HEK293 (cell line): Measurements from ENCODE around the gene TM6SF1.

Experiments
- CTCF ChIA-PET: fragments of 350-600 bp; formaldehyde crosslinking; extraction: SDS; loops from one replicate; lab custom pipeline; 2021; ENCODE audit warnings: antibody characterized with exemption; lab: Yijun Ruan, JAX
- POLR2A ChIA-PET: fragments of 300-600 bp; formaldehyde crosslinking; extraction: SDS; loops from one replicate; lab custom pipeline; 2020; ENCODE audit warnings: antibody characterized with exemption, inconsistent platforms; lab: Yijun Ruan, JAX
- H3K27ac ChIP-seq: fragments of 200-500 bp; sonication (Bioruptor generic); 2 replicates; pipeline ENCODE4 v1.5.1; 2014; ENCODE audit warnings: low read depth, low read length, control low read depth, inconsistent platforms; ENCODE audit errors: extremely low read depth
- H3K36me3 ChIP-seq, 2 experiments: fragments of 200-500 bp in 1 of 2; sonication (Bioruptor generic) in 1 of 2; 1 replicate in 1 of 2; 2 replicates in 1 of 2; pipeline ENCODE4 v1.5.1; 2014 to 2017; ENCODE audit warnings: inconsistent platforms in 2 of 2, low read length in 2 of 2; ENCODE audit not compliant: control insufficient read depth in 2 of 2, insufficient read depth in 1 of 2
- H3K4me1 ChIP-seq: fragments of 200-500 bp; sonication (Bioruptor generic); 2 replicates; pipeline ENCODE4 v1.5.1; 2014; ENCODE audit warnings: mild to moderate bottlenecking, low read length, inconsistent platforms; ENCODE audit not compliant: control insufficient read depth, insufficient read depth
- H3K4me3 ChIP-seq: 2 replicates; pipeline ENCODE4 v1.5.1; 2011; ENCODE audit warnings: low read depth, mild to moderate bottlenecking, control low read depth, low read length, moderate library complexity
- H3K9me3 ChIP-seq: fragments of 200-500 bp; sonication (Bioruptor generic); 2 replicates; pipeline ENCODE4 v1.5.1; 2014; ENCODE audit warnings: low read depth, low read length, inconsistent platforms; ENCODE audit not compliant: control insufficient read depth, insufficient read depth
- BCL11A ChIP-seq: fragments of 450-650 bp; formaldehyde crosslinking; IDR thresholded peaks from 2 replicates; pipeline ENCODE4 v1.5.1; 2016; ENCODE audit warnings: low read depth, missing biosample characterization, missing genetic modification characterization
- GLIS1 ChIP-seq: fragments of 450-650 bp; formaldehyde crosslinking; IDR thresholded peaks from 2 replicates; pipeline ENCODE4 v1.5.1; 2016; ENCODE audit warnings: missing biosample characterization, missing genetic modification characterization
- SCRT2 ChIP-seq: fragments of 450-650 bp; formaldehyde crosslinking; IDR thresholded peaks from 2 replicates; pipeline ENCODE4 v1.5.1; 2016; ENCODE audit warnings: missing biosample characterization, missing genetic modification characterization
- SP3 ChIP-seq: fragments of 450-650 bp; formaldehyde crosslinking; IDR thresholded peaks from 2 replicates; pipeline ENCODE4 v1.5.1; 2016; ENCODE audit warnings: missing biosample characterization, missing genetic modification characterization
- SP7 ChIP-seq: fragments of 450-650 bp; formaldehyde crosslinking; IDR thresholded peaks from 2 replicates; pipeline ENCODE4 v1.5.1; 2016; ENCODE audit warnings: missing biosample characterization, missing genetic modification characterization
- TCF7L2 ChIP-seq: IDR thresholded peaks from 2 replicates; pipeline ENCODE4 v1.6.1; 2011; ENCODE audit warnings: low read depth, mild to moderate bottlenecking, inconsistent platforms, low read length, moderate library complexity, borderline replicate concordance
- ZBTB21 ChIP-seq: fragments of 450-650 bp; formaldehyde crosslinking; IDR thresholded peaks from 2 replicates; pipeline ENCODE4 v1.5.1; 2017; ENCODE audit warnings: missing biosample characterization, missing genetic modification characterization
- ZFHX2 ChIP-seq: fragments of 450-650 bp; formaldehyde crosslinking; conservative IDR thresholded peaks from 2 replicates; pipeline ENCODE4 v1.5.1; 2016; ENCODE audit warnings: missing biosample characterization, missing genetic modification characterization
- ZNF138 ChIP-seq: fragments of 450-650 bp; formaldehyde crosslinking; IDR thresholded peaks from 2 replicates; pipeline ENCODE4 v1.5.1; 2016; ENCODE audit warnings: missing biosample characterization, missing genetic modification characterization, borderline replicate concordance
- ZNF169 ChIP-seq: fragments of 450-650 bp; formaldehyde crosslinking; IDR thresholded peaks from 2 replicates; pipeline ENCODE4 v1.5.1; 2016; ENCODE audit warnings: missing biosample characterization, missing genetic modification characterization
- ZNF184 ChIP-seq: fragments of 450-650 bp; IDR thresholded peaks from 2 replicates; pipeline ENCODE4 v1.5.1; 2018; ENCODE audit warnings: missing biosample characterization, mild to moderate bottlenecking, missing genetic modification characterization
- ZNF416 ChIP-seq: fragments of 450-650 bp; formaldehyde crosslinking; IDR thresholded peaks from 2 replicates; pipeline ENCODE4 v1.5.1; 2016; ENCODE audit warnings: missing biosample characterization, missing genetic modification characterization
- ZNF433 ChIP-seq: fragments of 450-650 bp; formaldehyde crosslinking; IDR thresholded peaks from 2 replicates; pipeline ENCODE4 v1.5.1; 2016; ENCODE audit warnings: missing biosample characterization, missing genetic modification characterization, low read depth
- ZNF530 ChIP-seq: fragments of 450-650 bp; formaldehyde crosslinking; IDR thresholded peaks from 2 replicates; pipeline ENCODE4 v1.5.1; 2016; ENCODE audit warnings: low read depth, missing biosample characterization, missing genetic modification characterization
- ZNF544 ChIP-seq: fragments of 450-650 bp; formaldehyde crosslinking; IDR thresholded peaks from 2 replicates; pipeline ENCODE4 v1.5.0; 2017; ENCODE audit warnings: missing biosample characterization, missing genetic modification characterization
- ZNF600 ChIP-seq: fragments of 450-650 bp; formaldehyde crosslinking; IDR thresholded peaks from 2 replicates; pipeline ENCODE4 v1.5.1; 2016; ENCODE audit warnings: missing biosample characterization, missing genetic modification characterization
- ZNF626 ChIP-seq: fragments of 450-650 bp; sonication (Bioruptor Pico); formaldehyde crosslinking; IDR thresholded peaks from 2 replicates; pipeline ENCODE4 v1.5.1; 2018; ENCODE audit warnings: missing biosample characterization, missing genetic modification characterization, inconsistent platforms
- ZNF660 ChIP-seq: fragments of 450-650 bp; IDR thresholded peaks from 2 replicates; pipeline ENCODE4 v1.5.1; 2018; ENCODE audit warnings: missing biosample characterization, mild to moderate bottlenecking, missing genetic modification characterization
- ZNF670 ChIP-seq: fragments of 450-650 bp; formaldehyde crosslinking; IDR thresholded peaks from 2 replicates; pipeline ENCODE4 v1.5.1; 2016; ENCODE audit warnings: missing biosample characterization, missing genetic modification characterization, low read depth
- ZNF707 ChIP-seq: fragments of 450-650 bp; formaldehyde crosslinking; IDR thresholded peaks from 2 replicates; pipeline ENCODE4 v1.5.1; 2016; ENCODE audit warnings: missing biosample characterization, missing genetic modification characterization
- TF ChIP-seq, protein P1 (sequence below): fragments of 450-650 bp; formaldehyde crosslinking; IDR thresholded peaks from 2 replicates; pipeline ENCODE4 v1.5.1; 2016; ENCODE audit warnings: missing biosample characterization, missing genetic modification characterization
- TF ChIP-seq, protein P2 (sequence below): fragments of 450-650 bp; formaldehyde crosslinking; IDR thresholded peaks from 2 replicates; pipeline ENCODE4 v1.5.1; 2016; ENCODE audit warnings: missing biosample characterization, missing genetic modification characterization
- TF ChIP-seq, protein P3 (sequence below): fragments of 450-650 bp; formaldehyde crosslinking; IDR thresholded peaks from 2 replicates; pipeline ENCODE4; 2016; ENCODE audit warnings: missing biosample characterization, missing genetic modification characterization

The TM6SF1 gene

DNA sequence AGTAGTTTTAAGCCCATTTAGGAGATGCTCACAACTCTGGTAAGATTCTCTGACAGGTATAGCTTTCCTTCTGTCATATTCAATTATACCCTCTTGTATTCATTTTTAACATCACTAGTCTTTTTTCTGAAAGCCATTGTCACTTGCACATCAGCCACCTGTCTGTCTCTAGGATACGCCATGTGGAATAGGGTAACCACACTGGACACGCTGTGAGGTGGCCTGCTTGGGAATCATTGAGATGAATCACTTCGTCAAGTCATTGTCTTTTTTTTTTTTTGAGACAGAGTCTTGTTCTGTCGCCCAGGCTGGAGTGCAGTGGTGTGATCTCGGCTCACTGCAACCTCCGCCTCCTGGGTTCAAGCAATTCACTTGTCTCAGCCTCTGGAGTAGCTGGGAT is 7.4 kb downstream of the TM6SF1 start (continued):
- TF ChIP-seq ZNF600 (tag by site-specific recombination), result no peak
- TF ChIP-seq ZNF169 (tag by site-specific recombination), result no peak
- TF ChIP-seq ZNF138 (tag by site-specific recombination), result no peak
- TF ChIP-seq ZNF544 (tag by site-specific recombination), result no peak

DNA sequence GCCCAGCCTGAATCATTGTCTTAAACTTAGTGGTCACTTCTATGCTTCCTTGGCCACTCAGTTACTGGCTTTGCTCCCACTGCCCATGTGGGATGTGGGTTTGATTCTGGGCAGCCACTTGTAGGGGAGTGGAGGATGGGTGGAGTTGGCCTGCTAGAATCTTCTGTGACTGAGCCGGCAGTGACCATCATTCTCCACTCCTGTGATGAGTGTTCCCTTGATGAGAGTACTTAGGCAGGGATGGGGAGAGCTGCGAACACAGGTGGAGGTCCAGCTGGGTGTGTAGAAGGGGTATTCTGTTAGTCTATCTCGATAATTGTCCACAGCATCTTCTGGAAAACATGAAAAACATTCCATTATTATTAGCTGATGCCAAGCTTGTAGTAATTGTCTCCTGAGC is 8.0 kb downstream of the TM6SF1 start:
- no peak for TF ChIP-seq TCF7L2
- TF ChIP-seq SP3 (tag by site-specific recombination), result no peak
- no peak for TF ChIP-seq ZNF626 (tag by site-specific recombination)
- no peak for TF ChIP-seq SP7 (tag by site-specific recombination)
- TF ChIP-seq ZNF433 (tag by site-specific recombination), result no peak
- no peak for TF ChIP-seq ZFHX2 (tag by site-specific recombination)
- no peak for TF ChIP-seq GLIS1 (tag by site-specific recombination)
- TF ChIP-seq ZNF660 (tag by site-specific recombination), result no peak
- no peak for TF ChIP-seq ZBTB21 (tag by site-specific recombination)
- no peak for TF ChIP-seq BCL11A
- TF ChIP-seq, protein P1, sequence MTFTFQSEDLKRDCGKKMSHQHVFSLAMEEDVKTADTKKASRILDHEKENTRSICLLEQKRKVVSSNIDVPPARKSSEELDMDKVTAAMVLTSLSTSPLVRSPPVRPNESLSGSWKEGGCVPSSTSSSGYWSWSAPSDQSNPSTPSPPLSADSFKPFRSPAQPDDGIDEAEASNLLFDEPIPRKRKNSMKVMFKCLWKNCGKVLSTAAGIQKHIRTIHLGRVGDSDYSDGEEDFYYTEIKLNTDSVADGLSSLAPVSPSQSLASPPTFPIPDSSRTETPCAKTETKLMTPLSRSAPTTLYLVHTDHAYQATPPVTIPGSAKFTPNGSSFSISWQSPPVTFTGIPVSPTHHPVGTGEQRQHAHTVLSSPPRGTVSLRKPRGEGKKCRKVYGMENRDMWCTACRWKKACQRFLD (tag by site-specific recombination), result no peak
- TF ChIP-seq ZNF670, result no peak
- TF ChIP-seq ZNF184, result no peak
- TF ChIP-seq, protein P2, sequence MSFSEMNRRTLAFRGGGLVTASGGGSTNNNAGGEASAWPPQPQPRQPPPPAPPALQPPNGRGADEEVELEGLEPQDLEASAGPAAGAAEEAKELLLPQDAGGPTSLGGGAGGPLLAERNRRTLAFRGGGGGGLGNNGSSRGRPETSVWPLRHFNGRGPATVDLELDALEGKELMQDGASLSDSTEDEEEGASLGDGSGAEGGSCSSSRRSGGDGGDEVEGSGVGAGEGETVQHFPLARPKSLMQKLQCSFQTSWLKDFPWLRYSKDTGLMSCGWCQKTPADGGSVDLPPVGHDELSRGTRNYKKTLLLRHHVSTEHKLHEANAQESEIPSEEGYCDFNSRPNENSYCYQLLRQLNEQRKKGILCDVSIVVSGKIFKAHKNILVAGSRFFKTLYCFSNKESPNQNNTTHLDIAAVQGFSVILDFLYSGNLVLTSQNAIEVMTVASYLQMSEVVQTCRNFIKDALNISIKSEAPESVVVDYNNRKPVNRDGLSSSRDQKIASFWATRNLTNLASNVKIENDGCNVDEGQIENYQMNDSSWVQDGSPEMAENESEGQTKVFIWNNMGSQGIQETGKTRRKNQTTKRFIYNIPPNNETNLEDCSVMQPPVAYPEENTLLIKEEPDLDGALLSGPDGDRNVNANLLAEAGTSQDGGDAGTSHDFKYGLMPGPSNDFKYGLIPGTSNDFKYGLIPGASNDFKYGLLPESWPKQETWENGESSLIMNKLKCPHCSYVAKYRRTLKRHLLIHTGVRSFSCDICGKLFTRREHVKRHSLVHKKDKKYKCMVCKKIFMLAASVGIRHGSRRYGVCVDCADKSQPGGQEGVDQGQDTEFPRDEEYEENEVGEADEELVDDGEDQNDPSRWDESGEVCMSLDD (tag by site-specific recombination), result no peak
- no peak for TF ChIP-seq ZNF530 (tag by site-specific recombination)
- TF ChIP-seq ZNF416 (tag by site-specific recombination), result no peak
- TF ChIP-seq, protein P3, sequence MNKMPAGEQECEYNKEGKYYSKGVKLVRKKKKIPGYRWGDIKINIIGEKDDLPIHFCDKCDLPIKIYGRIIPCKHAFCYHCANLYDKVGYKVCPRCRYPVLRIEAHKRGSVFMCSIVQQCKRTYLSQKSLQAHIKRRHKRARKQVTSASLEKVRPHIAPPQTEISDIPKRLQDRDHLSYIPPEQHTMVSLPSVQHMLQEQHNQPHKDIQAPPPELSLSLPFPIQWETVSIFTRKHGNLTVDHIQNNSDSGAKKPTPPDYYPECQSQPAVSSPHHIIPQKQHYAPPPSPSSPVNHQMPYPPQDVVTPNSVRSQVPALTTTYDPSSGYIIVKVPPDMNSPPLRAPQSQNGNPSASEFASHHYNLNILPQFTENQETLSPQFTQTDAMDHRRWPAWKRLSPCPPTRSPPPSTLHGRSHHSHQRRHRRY, result no peak
- TF ChIP-seq SCRT2 (tag by site-specific recombination), result no peak
- TF ChIP-seq ZNF707 (tag by site-specific recombination), result no peak
- Histone ChIP-seq H3K36me3 (peaks cover 0 to 4% of the 10 kb centered on the region in 2 experiments; a peak in 1 of 3 replicates), H3K4me1 (no peaks in the 10 kb centered on the region), H3K27ac (no peak overlapping the region), H3K9me3 (no peaks in the 10 kb centered on the region), H3K4me3 (no peak overlapping the region)
- ChIA-PET CTCF (no interaction called here), POLR2A (no interaction called here)
